ENCODE results near the gene TACC3. TPM values are rescaled to one million over a fixed set of nuclear protein-coding genes. Genes with fewer than 3 reads are reported as not detected.

The TACC3 gene
- total RNA-seq, 1 donor from 2014 or later = 91.4 TPM

DNA sequence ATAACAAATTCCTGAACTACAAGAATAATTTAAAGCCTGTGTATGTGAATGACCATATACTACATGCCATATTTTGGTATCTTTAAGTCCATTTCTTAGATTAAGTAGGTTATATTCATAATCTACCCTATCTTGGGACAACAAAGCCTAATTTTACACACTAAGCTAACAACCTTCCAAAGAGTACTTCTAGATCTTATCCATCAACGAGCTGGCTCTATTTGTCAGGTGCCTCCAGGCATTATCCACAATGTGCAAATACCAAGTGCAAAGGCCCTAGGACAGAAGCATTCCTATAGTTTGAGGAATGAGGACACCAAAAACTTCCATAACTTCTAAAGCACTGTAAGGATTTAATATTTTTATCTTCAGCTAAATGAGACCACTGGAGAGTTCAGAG lies 12.7 kb upstream of the TACC3 start:
- H3K4me1 Mint-ChIP-seq (ENCODE audit: unreplicated experiment) = peaks cover 24% of the 10 kb centered on the region
- H3K27me3 Mint-ChIP-seq = no peaks in the 10 kb centered on the region
- TF ChIP-seq, protein P1, sequence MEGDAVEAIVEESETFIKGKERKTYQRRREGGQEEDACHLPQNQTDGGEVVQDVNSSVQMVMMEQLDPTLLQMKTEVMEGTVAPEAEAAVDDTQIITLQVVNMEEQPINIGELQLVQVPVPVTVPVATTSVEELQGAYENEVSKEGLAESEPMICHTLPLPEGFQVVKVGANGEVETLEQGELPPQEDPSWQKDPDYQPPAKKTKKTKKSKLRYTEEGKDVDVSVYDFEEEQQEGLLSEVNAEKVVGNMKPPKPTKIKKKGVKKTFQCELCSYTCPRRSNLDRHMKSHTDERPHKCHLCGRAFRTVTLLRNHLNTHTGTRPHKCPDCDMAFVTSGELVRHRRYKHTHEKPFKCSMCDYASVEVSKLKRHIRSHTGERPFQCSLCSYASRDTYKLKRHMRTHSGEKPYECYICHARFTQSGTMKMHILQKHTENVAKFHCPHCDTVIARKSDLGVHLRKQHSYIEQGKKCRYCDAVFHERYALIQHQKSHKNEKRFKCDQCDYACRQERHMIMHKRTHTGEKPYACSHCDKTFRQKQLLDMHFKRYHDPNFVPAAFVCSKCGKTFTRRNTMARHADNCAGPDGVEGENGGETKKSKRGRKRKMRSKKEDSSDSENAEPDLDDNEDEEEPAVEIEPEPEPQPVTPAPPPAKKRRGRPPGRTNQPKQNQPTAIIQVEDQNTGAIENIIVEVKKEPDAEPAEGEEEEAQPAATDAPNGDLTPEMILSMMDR (conservative IDR thresholded peaks at IDR 0.05) = no peak
- peak overlapping the region; percentile 72 for H3K27ac Mint-ChIP-seq
- no peak for DNase-seq (ENCODE audit: extremely low spot score, unreplicated experiment)
- H3K36me3 Mint-ChIP-seq = peaks cover 25% of the 10 kb centered on the region
- peak overlapping the region; percentile 61 for H3K4me3 Mint-ChIP-seq
- no peaks in the 10 kb centered on the region for H3K9me3 Mint-ChIP-seq

DNA sequence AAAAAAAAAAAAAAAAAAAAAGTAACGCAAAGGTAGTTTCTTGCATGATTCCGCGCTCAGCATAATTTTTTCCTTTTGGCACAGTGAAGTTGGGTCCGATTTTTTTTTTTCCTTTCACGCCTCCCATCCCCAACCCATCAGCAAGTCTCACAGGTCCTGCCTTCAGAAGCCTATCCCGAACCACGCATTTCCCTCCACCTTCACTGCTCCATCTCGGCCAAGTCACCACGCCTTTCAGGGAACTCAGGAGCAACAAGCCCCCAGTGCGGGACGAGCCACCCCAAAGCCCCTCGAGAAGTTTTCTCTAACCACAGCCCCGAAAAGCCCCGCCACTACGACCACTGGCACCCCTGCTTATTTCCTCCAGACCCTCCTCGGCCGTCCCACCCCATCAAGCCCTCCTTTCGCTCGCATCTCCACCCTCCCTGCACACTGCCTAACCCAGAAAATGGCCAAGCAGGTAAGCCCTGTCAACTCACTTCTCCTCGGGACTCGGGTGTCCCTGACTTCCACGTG lies 10.2 kb upstream of the TACC3 start:
- no peaks in the 10 kb centered on the region for H3K27me3 Mint-ChIP-seq
- TF ChIP-seq, protein P1 (conservative IDR thresholded peaks at IDR 0.05) = no peak
- peak overlapping the region; percentile 98 for H3K4me3 Mint-ChIP-seq
- no peak for DNase-seq (ENCODE audit: extremely low spot score, unreplicated experiment)
- peaks cover 24% of the 10 kb centered on the region for H3K4me1 Mint-ChIP-seq (ENCODE audit: unreplicated experiment)
- peaks cover 25% of the 10 kb centered on the region for H3K36me3 Mint-ChIP-seq
- peak overlapping the region; percentile 97 for H3K27ac Mint-ChIP-seq
- no peaks in the 10 kb centered on the region for H3K9me3 Mint-ChIP-seq

DNA sequence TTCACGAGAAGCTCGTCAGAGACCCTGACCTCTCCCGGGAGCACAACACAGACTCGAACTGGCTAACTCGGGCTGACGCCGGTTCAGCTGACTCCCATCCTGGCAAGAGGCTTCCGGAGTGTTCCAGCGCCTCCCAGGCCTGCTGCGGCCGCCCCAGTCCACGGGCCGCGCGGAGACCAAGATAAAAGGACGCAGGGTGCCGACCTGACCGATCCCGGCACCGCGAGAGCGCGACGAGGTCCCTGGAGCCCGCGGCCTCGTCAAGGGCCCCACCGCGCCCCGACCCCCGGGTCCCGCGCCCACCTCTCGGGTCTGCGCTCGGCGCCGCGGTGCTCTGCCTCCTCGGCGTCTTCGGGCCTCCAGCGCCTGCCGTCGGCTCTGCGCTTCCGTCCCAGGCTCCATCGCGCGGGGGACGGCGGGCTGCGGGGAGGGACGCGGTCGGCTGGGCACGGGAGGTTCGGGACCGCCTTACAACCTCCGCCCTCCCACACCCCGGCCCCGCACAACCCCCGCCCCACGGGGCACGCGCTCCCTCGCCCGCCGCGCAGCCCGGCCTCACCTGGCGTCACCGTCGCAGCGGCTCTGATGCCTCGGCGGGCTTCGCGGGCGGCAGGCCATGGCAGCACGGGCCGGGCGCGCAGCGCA lies 9.6 kb upstream of the TACC3 start:
- H3K4me1 Mint-ChIP-seq (ENCODE audit: unreplicated experiment) = peaks cover 24% of the 10 kb centered on the region
- no peak for DNase-seq (ENCODE audit: extremely low spot score, unreplicated experiment)
- TF ChIP-seq, protein P1 (conservative IDR thresholded peaks at IDR 0.05) = no peak
- no peaks in the 10 kb centered on the region for H3K9me3 Mint-ChIP-seq
- H3K27ac Mint-ChIP-seq = peak overlapping the region; percentile 97
- peaks cover 21% of the 10 kb centered on the region for H3K36me3 Mint-ChIP-seq
- no peaks in the 10 kb centered on the region for H3K27me3 Mint-ChIP-seq
- peak overlapping the region; percentile 98 for H3K4me3 Mint-ChIP-seq

DNA sequence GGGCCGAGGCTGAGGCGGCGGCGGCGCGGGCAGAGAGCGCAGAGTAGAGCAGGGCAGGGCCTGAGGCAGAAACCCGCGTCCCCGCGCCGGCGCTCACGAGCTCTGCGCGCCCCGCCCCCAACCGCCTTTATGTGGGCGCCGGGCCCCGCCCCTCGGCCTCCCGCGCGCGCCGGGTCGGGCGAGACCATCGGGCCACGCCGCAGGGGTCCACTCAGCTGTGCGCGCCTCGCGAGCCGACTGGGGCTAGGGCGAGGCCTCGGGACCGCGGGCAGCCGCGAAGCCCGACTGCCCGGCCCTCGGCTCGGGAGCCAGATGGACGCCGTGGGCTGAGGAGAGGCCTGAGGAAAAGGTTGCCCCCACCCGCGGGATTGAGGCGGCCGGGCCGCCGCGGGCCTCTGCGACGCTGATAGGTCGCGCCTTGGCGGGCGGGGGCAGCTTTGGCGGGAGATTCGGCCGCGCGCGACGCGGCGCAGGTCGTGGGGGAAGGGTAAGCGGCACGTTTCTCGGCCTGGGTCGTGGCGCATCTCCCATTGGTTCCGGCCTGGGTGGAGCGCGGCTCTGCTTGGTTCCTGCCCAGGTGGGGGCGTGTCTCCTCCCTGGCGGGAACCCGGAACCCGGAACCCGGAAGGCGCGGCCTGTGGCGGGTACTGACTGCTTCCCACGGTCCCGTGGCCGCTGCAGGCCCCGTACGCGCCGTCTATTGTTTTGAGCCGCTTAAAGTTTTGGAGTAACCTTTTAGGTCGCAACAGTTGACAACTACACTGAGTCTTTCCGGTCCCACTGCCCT lies 8.9 kb upstream of the TACC3 start, which contains the start of gene SLBP:
Gene SLBP, minus strand, starts transcription at position 104 of the 787 bp plus-strand sequence. CDS start 131 bp downstream, outside the sequence.
- TF ChIP-seq, protein P1 (conservative IDR thresholded peaks at IDR 0.05) = no peak

DNA sequence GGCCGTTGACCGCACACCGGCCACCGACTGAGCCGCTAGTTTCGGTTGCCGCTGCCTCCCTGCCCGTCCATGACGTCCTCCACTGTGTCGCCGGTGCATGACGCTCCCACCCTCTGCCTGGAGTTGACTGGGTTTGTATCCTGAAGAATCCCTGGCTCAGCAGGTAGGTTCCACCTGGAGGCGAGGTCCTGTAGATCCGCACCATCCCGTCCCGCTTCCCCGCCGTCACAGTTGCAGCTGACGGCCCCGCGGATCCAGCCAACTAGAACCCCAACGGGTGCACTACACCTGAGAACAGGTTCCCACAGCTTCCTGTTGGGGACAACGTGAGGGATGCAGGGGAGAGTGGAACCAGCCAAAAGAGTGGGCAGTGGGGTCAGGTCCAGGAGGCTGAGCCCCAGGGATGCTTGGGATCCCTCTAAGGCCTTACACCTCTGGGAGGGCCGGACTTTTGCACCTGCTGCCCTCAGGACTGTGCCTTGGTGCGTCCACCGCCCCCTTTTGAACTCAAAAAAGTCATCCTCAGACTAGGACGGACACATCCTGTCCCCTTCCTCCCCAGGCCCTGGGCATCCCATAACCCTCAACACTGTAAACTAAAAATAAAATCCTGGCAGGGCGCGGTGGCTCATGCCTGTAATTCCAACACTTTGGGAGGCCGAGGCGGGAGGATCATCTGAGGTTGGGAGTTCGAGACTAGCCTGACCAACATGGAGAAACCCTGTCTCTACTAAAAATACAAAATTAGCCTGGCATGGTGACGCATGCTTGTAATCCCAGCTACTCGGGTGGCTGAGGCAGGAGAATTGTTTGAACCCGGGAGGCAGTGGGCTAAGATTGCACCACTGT lies 8.1 kb upstream of the TACC3 start:
- Mint-ChIP-seq H3K4me3 (peak overlapping the region; percentile 93), H3K27me3 (no peaks in the 10 kb centered on the region), H3K4me1 (ENCODE audit: unreplicated experiment) (peaks cover 22% of the 10 kb centered on the region), H3K9me3 (no peaks in the 10 kb centered on the region), H3K27ac (peak overlapping the region; percentile 99), H3K36me3 (peaks cover 18% of the 10 kb centered on the region)
- TF ChIP-seq, protein P1 (conservative IDR thresholded peaks at IDR 0.05) = no peak
- DNase-seq (ENCODE audit: extremely low spot score, unreplicated experiment) = no peak

More for the DNA sequence above, 8.9 kb upstream of the TACC3 start, which contains the start of gene SLBP:
- no peaks in the 10 kb centered on the region for H3K27me3 Mint-ChIP-seq
- DNase-seq (ENCODE audit: extremely low spot score, unreplicated experiment) = peak; percentile 96
- peaks cover 21% of the 10 kb centered on the region for H3K36me3 Mint-ChIP-seq
- peaks cover 24% of the 10 kb centered on the region for H3K4me1 Mint-ChIP-seq (ENCODE audit: unreplicated experiment)
- no peaks in the 10 kb centered on the region for H3K9me3 Mint-ChIP-seq
- peak within 1 kb of the TSS; percentile 98 for H3K4me3 Mint-ChIP-seq
- peak within 1 kb of the TSS; percentile 99 for H3K27ac Mint-ChIP-seq

Measured in type B pancreatic cell (in vitro differentiated cells).